HTERT RPE-1 (cell line): ENCODE data around the gene SUGP1.
"Not testable (repeated sequence)": the region's sequence is repeated elsewhere in the genome, so short reads cannot be mapped to it uniquely, and the experiment has no call there.

Experiments used
- in situ Hi-C: fragments of 300-500 bp; cut with MboI; formaldehyde crosslinking; loops from 4 replicates; pipeline ENCODE4 v1.14.3; 2020; ENCODE audit warnings: low sequenced_read_pairs

Gene SUGP1

GRCh38 chr19:19320361-19321140 is at the start of gene SUGP1, which contains the start of gene MAU2:
Gene SUGP1, minus strand, starts transcription at chr19:19320509. Its CDS starts 13 bp downstream, at chr19:19320496.
Gene MAU2, plus strand, starts transcription at chr19:19320829. Its CDS starts 31 bp downstream, at chr19:19320860.
- in situ Hi-C loops = no loop called here

GRCh38 chr19:19368087-19368486 is 47.8 kb upstream of the SUGP1 start:
- in situ Hi-C loops = no loop called here

GRCh38 chr19:19366434-19367396 is 46.4 kb upstream of the SUGP1 start:
- in situ Hi-C loops = no loop called here

GRCh38 chr19:19362075-19362474 is 41.8 kb upstream of the SUGP1 start:
- in situ Hi-C loops = no loop called here

GRCh38 chr19:19361075-19361594 is 40.8 kb upstream of the SUGP1 start:
- in situ Hi-C loops = no loop called here

GRCh38 chr19:19356901-19357566 is 36.7 kb upstream of the SUGP1 start:
- in situ Hi-C loops = no loop called here

- in situ Hi-C loops = no loop called here
These were observed 36.2 kb upstream of the SUGP1 start for GRCh38 chr19:19356500-19356899.

- in situ Hi-C loops = no loop called here
These were observed 35.4 kb upstream of the SUGP1 start for GRCh38 chr19:19355606-19356139.

GRCh38 chr19:19354932-19355331 is 34.6 kb upstream of the SUGP1 start:
- in situ Hi-C loops = no loop called here

- in situ Hi-C loops = no loop called here
These were observed 33.7 kb upstream of the SUGP1 start for GRCh38 chr19:19354007-19354406.

GRCh38 chr19:19352823-19353222 is 32.5 kb upstream of the SUGP1 start:
- in situ Hi-C loops = no loop called here

- in situ Hi-C loops = not testable (repeated sequence)
These were observed 30.4 kb upstream of the SUGP1 start for GRCh38 chr19:19350756-19351155.

- in situ Hi-C loops = no loop called here
These were observed 29.1 kb upstream of the SUGP1 start for GRCh38 chr19:19349365-19349764.

GRCh38 chr19:19348266-19348665 is 28.0 kb upstream of the SUGP1 start:
- in situ Hi-C loops = no loop called here

GRCh38 chr19:19347401-19348110 is 27.2 kb upstream of the SUGP1 start:
- in situ Hi-C loops = no loop called here

GRCh38 chr19:19345970-19346369 is 25.7 kb upstream of the SUGP1 start:
- in situ Hi-C loops = no loop called here

GRCh38 chr19:19345232-19345631 is 24.9 kb upstream of the SUGP1 start:
- in situ Hi-C loops = no loop called here

- in situ Hi-C loops = no loop called here
These were observed 23.5 kb upstream of the SUGP1 start for GRCh38 chr19:19343762-19344161.

- in situ Hi-C loops = no loop called here
These were observed 22.7 kb upstream of the SUGP1 start for GRCh38 chr19:19343016-19343362.
